H9 (cell line): ENCODE results near the gene CHAMP1. TPM values are rescaled to one million over a fixed set of nuclear protein-coding genes. Genes with fewer than 3 reads are reported as not detected.

Experiments used
- DNase-seq: peaks from one replicate; pipeline ENCODE4 v3.0.0-alpha.2; 2017
- H2AFZ ChIP-seq: one replicate; pipeline ENCODE4 v1.6.1; 2013; ENCODE audit warnings: mild to moderate bottlenecking, low read length, control low read depth, moderate library complexity
- H2AK5ac ChIP-seq: 2 replicates; pipeline ENCODE4 v1.6.1; 2013; ENCODE audit warnings: low read length, control low read depth, mixed read lengths; ENCODE audit not compliant: insufficient read length
- H2BK120ac ChIP-seq: one replicate; pipeline ENCODE4 v1.6.1; 2013; ENCODE audit warnings: low read depth, mild to moderate bottlenecking, low read length, control low read depth, inconsistent platforms; ENCODE audit not compliant: poor library complexity, severe bottlenecking
- H2BK12ac ChIP-seq: 2 replicates; pipeline ENCODE4 v1.6.1; 2013; ENCODE audit warnings: low read length, control low read depth, mixed read lengths, low read depth; ENCODE audit not compliant: insufficient read length
- H2BK15ac ChIP-seq: 2 replicates; pipeline ENCODE4 v1.6.1; 2013; ENCODE audit warnings: low read depth, low read length, control low read depth
- H2BK20ac ChIP-seq: one replicate; pipeline ENCODE4 v1.6.1; 2013; ENCODE audit warnings: low read depth, mild to moderate bottlenecking, low read length, control low read depth, inconsistent platforms; ENCODE audit not compliant: poor library complexity, severe bottlenecking
- H2BK5ac ChIP-seq: 2 replicates; pipeline ENCODE4 v1.6.1; 2013; ENCODE audit warnings: low read length, control low read depth, mixed read lengths; ENCODE audit not compliant: insufficient read length
- H3K14ac ChIP-seq: 2 replicates; pipeline ENCODE4 v1.6.1; 2013; ENCODE audit warnings: low read length, control low read depth; ENCODE audit not compliant: insufficient read depth
- H3K18ac ChIP-seq: 2 replicates; pipeline ENCODE4 v1.6.1; 2013; ENCODE audit warnings: low read depth, mild to moderate bottlenecking, mixed read lengths, low read length, control low read depth; ENCODE audit not compliant: insufficient read length
- H3K23ac ChIP-seq: 2 replicates; pipeline ENCODE4 v1.6.1; 2013; ENCODE audit warnings: low read length, control low read depth, mixed read lengths, low read depth; ENCODE audit not compliant: insufficient read length
- H3K23me2 ChIP-seq: 2 replicates; pipeline ENCODE4 v1.6.1; 2013; ENCODE audit warnings: low read depth, mild to moderate bottlenecking, mixed read lengths, low read length, control low read depth; ENCODE audit not compliant: insufficient read length, poor library complexity, severe bottlenecking
- H3K27ac ChIP-seq: 2 replicates; pipeline ENCODE4 v1.5.1; 2013; ENCODE audit warnings: low read length, control low read depth, mixed read lengths, low read depth; ENCODE audit not compliant: insufficient read length
- H3K27me3 ChIP-seq: 2 replicates; pipeline ENCODE4 v1.6.1; 2013; ENCODE audit warnings: low read length, control low read depth, inconsistent platforms; ENCODE audit not compliant: insufficient read depth
- H3K4ac ChIP-seq: 2 replicates; pipeline ENCODE4 v1.6.1; 2013; ENCODE audit warnings: low read depth, mild to moderate bottlenecking, control low read depth, inconsistent platforms, low read length, moderate library complexity
- H3K4me1 ChIP-seq: 2 replicates; pipeline ENCODE4 v1.6.1; 2013; ENCODE audit warnings: low read length, control low read depth, inconsistent platforms; ENCODE audit not compliant: insufficient read depth
- H3K4me2 ChIP-seq: 2 replicates; pipeline ENCODE4 v1.6.1; 2013; ENCODE audit warnings: low read length, control low read depth, mixed read lengths; ENCODE audit not compliant: insufficient read length, insufficient read depth
- H3K56ac ChIP-seq: 2 replicates; pipeline ENCODE4 v1.6.1; 2013; ENCODE audit warnings: low read depth, mild to moderate bottlenecking, mixed read lengths, low read length, control low read depth; ENCODE audit not compliant: insufficient read length
- H3K79me1 ChIP-seq: 2 replicates; pipeline ENCODE4 v1.6.1; 2013; ENCODE audit warnings: low read depth, mild to moderate bottlenecking, moderate library complexity, low read length, control low read depth, inconsistent platforms; ENCODE audit not compliant: insufficient read depth, poor library complexity, severe bottlenecking
- H3K79me2 ChIP-seq: 2 replicates; pipeline ENCODE4 v1.6.1; 2013; ENCODE audit warnings: low read length, control low read depth, inconsistent platforms; ENCODE audit not compliant: insufficient read depth
- H3K9ac ChIP-seq: 2 replicates; pipeline ENCODE4 v1.6.1; 2013; ENCODE audit warnings: low read length, control low read depth, mixed read lengths; ENCODE audit not compliant: insufficient read length; ENCODE audit errors: extremely low read depth
- H3K9me3 ChIP-seq: one replicate; pipeline ENCODE4 v1.6.1; 2013; ENCODE audit warnings: low read depth, low read length, inconsistent platforms; ENCODE audit not compliant: control insufficient read depth
- H3T11ph ChIP-seq: one replicate; pipeline ENCODE4 v1.6.1; 2013; ENCODE audit warnings: mild to moderate bottlenecking, low read length, control low read depth, inconsistent platforms
- H4K20me1 ChIP-seq: one replicate; pipeline ENCODE4 v1.6.1; 2013; ENCODE audit not compliant: control insufficient read depth, insufficient read length, insufficient read depth
- H4K5ac ChIP-seq: 2 replicates; pipeline ENCODE4 v1.6.1; 2013; ENCODE audit warnings: low read depth, mild to moderate bottlenecking, mixed read lengths, low read length, control low read depth; ENCODE audit not compliant: insufficient read length
- H4K8ac ChIP-seq: replicated peaks from 2 replicates; pipeline ENCODE4 v1.6.1; 2013; ENCODE audit warnings: low read length, control low read depth, mixed read lengths, low read depth; ENCODE audit not compliant: insufficient read length
- H4K91ac ChIP-seq: 2 replicates; pipeline ENCODE4 v1.6.1; 2013; ENCODE audit warnings: low read depth, mild to moderate bottlenecking, moderate library complexity, mixed read lengths, low read length, control low read depth; ENCODE audit not compliant: insufficient read length
- H3K27ac Mint-ChIP-seq, 3 experiments: 2 replicates in 2 of 3; 3 replicates in 1 of 3; pipeline ENCODE4 v1.8.0; 2020 to 2021; ENCODE audit warnings: mixed read lengths in 3 of 3, mild to moderate bottlenecking in 1 of 3, moderate library complexity in 1 of 3
- H3K27me3 Mint-ChIP-seq: 2 replicates; pipeline ENCODE4 v1.8.0; 2021; ENCODE audit warnings: low read depth, mild to moderate bottlenecking, moderate library complexity, mixed read lengths
- H3K36me3 Mint-ChIP-seq, 3 experiments: 2 replicates in 2 of 3; 3 replicates in 1 of 3; pipeline ENCODE4 v1.8.0; 2020 to 2021; ENCODE audit warnings: low read depth in 3 of 3, mixed read lengths in 3 of 3; ENCODE audit not compliant: insufficient read depth in 1 of 3
- H3K4me1 Mint-ChIP-seq, 2 experiments: 2 replicates each; pipeline ENCODE4 v1.8.0; 2020; ENCODE audit warnings: mixed read lengths in 2 of 2
- H3K4me3 Mint-ChIP-seq, 2 experiments: 2 replicates in 1 of 2; 3 replicates in 1 of 2; pipeline ENCODE4 v1.8.0; 2020 to 2021; ENCODE audit warnings: mild to moderate bottlenecking in 2 of 2, mixed read lengths in 2 of 2, moderate library complexity in 1 of 2
- H3K9me3 Mint-ChIP-seq, 2 experiments: 2 replicates in 1 of 2; 3 replicates in 1 of 2; pipeline ENCODE4 v1.8.0; 2020; ENCODE audit warnings: mild to moderate bottlenecking in 2 of 2, mixed read lengths in 2 of 2, moderate library complexity in 1 of 2
- WGBS: extraction: QIAGEN DNeasy Blood & Tissue Kit; methylation state at CpG from one replicate; pipeline ENCODE4 v1.1.7; 2013; ENCODE audit warnings: missing lambda C conversion rate, low lambda C conversion rate, mixed read lengths; ENCODE audit not compliant: insufficient read length; ENCODE audit errors: extremely low coverage; 5-methylcytosine and 5-hydroxymethylcytosine counted together
- total RNA-seq: library from RNA; stranded (reverse); gene quantifications from 2 replicates; pipeline ENCODE4 v1.2.1, GENCODE V29; 2021
- TF ChIP-seq, protein P1 (sequence below): fragments of 200-600 bp; sonication (generic); conservative IDR thresholded peaks from 3 replicates; pipeline ENCODE4 v1.8.0; 2021; ENCODE audit warnings: antibody characterized with exemption, mild to moderate bottlenecking

The CHAMP1 gene
- total RNA-seq, 1 experiment from 2014 or later, result 62.1 TPM

- Histone ChIP-seq H3K56ac (no peak overlapping the region), H4K20me1 (no peaks in the 10 kb centered on the region), H2BK120ac (no peak overlapping the region), H2BK15ac (no peak overlapping the region), H3T11ph (no peak overlapping the region), H3K14ac (no peak overlapping the region), H3K79me1 (no peaks in the 10 kb centered on the region), H2AK5ac (no peak overlapping the region), H3K4me2 (no peak overlapping the region), H4K5ac (no peak overlapping the region), H2BK5ac (no peak overlapping the region), H2BK12ac (no peak overlapping the region), H3K4ac (no peak overlapping the region), H4K8ac (no peak overlapping the region), H3K9me3 (no peaks in the 10 kb centered on the region), H3K79me2 (no peaks in the 10 kb centered on the region; the same call in 1 of the 2 replicates), H3K23me2 (no peaks in the 10 kb centered on the region), H4K91ac (no peak overlapping the region), H3K4me1 (no peaks in the 10 kb centered on the region), H3K27ac (no peak overlapping the region), H3K9ac (no peak overlapping the region), H2BK20ac (no peak overlapping the region), H3K23ac (no peak overlapping the region), H3K27me3 (no peaks in the 10 kb centered on the region), H3K18ac (no peak overlapping the region), H2AFZ (no peak overlapping the region)
- DNase-seq, result no peak
- no CpG with 5 or more reads among the region's 10 CpGs for WGBS
- TF ChIP-seq, protein P1, sequence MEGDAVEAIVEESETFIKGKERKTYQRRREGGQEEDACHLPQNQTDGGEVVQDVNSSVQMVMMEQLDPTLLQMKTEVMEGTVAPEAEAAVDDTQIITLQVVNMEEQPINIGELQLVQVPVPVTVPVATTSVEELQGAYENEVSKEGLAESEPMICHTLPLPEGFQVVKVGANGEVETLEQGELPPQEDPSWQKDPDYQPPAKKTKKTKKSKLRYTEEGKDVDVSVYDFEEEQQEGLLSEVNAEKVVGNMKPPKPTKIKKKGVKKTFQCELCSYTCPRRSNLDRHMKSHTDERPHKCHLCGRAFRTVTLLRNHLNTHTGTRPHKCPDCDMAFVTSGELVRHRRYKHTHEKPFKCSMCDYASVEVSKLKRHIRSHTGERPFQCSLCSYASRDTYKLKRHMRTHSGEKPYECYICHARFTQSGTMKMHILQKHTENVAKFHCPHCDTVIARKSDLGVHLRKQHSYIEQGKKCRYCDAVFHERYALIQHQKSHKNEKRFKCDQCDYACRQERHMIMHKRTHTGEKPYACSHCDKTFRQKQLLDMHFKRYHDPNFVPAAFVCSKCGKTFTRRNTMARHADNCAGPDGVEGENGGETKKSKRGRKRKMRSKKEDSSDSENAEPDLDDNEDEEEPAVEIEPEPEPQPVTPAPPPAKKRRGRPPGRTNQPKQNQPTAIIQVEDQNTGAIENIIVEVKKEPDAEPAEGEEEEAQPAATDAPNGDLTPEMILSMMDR, result no peak
- H3K4me1 Mint-ChIP-seq, result no peaks in the 10 kb centered on the region
- no peak overlapping the region for H3K4me3 Mint-ChIP-seq
- no peaks in the 10 kb centered on the region for H3K9me3 Mint-ChIP-seq
- H3K27ac Mint-ChIP-seq, result no peak overlapping the region
- H3K27me3 Mint-ChIP-seq, result no peaks in the 10 kb centered on the region
- H3K36me3 Mint-ChIP-seq, result peaks cover 41 to 85% (median 64%) of the 10 kb centered on the region in 3 experiments
Measured at GRCh38 chr13:114296448-114296847, 17.9 kb upstream of the CHAMP1 start.
